Right lobe of liver (tissue), 6 donors: ENCODE measurements around the gene SERPINB13. TPM values are rescaled to one million over a fixed set of nuclear protein-coding genes. Genes with fewer than 3 reads are reported as not detected.

Experiments
- ATAC-seq, 4 donors: fragments of 200-7000 bp; cut with Tn5 transposase; one replicate each; pipeline ENCODE4 v1.9.1; 2020; ENCODE audit warnings: mild to moderate bottlenecking in 4 of 4, moderate library complexity in 4 of 4
- DNase-seq, 3 donors: peaks; one replicate each; pipeline ENCODE4 v3.0.0-alpha.2; 2020
- H3K27ac ChIP-seq, 3 donors: fragments of 200-600 bp; one replicate each; pipeline ENCODE4 v1.8.0; 2022
- H3K27me3 ChIP-seq, 2 donors: fragments of 200-600 bp; one replicate each; pipeline ENCODE4 v1.8.0; 2022
- H3K36me3 ChIP-seq, 4 donors: fragments of 200-600 bp; sonication (generic) in 1 of 4; one replicate each; pipeline versions ENCODE4 v1.5.1 to v1.8.0; 2017 to 2022; ENCODE audit warnings: control low read depth in 1 of 4
- H3K4me1 ChIP-seq, 4 donors: fragments of 200-600 bp; sonication (generic) in 1 of 4; one replicate each; pipeline versions ENCODE4 v1.5.1 to v1.8.0; 2017 to 2022; ENCODE audit warnings: control low read depth in 1 of 4
- H3K4me3 ChIP-seq, 3 donors: fragments of 200-600 bp; one replicate each; pipeline ENCODE4 v1.8.0; 2022
- H3K9me3 ChIP-seq, 4 donors: fragments of 200-600 bp; sonication (generic) in 1 of 4; one replicate each; pipeline versions ENCODE4 v1.5.1 to v1.8.0; 2017 to 2022; ENCODE audit warnings: control low read depth in 1 of 4
- CTCF ChIP-seq, 4 donors: fragments of 200-600 bp in 3 of 4; fragments of 450-650 bp in 1 of 4; IDR thresholded peaks; one replicate each; pipeline versions ENCODE4 v1.5.1 to v1.8.0; 2016 to 2022; ENCODE audit warnings: antibody characterized with exemption in 4 of 4, mild to moderate bottlenecking in 2 of 4
- POLR2A ChIP-seq: fragments of 450-650 bp; IDR thresholded peaks from one replicate; pipeline ENCODE4 v1.6.1; 2017; ENCODE audit warnings: antibody characterized with exemption, mild to moderate bottlenecking
- WGBS: methylation state at CpG from one replicate; pipeline ENCODE4 v1.1.6; 2018; ENCODE audit warnings: low coverage, low lambda C conversion rate; ENCODE audit not compliant: insufficient coverage; ENCODE audit errors: missing lambda C conversion rate; 5-methylcytosine and 5-hydroxymethylcytosine counted together
- intact Hi-C, 2 donors: fragments of 100-400 bp; cut with DNase I; formaldehyde crosslinking; loops; one replicate each; pipeline versions ENCODE4 v1.11.2 to v1.14.1; 2022
- total RNA-seq, 6 experiments: library from RNA; depleted of rRNA in 2 of 6; stranded (reverse); fragments of >200 nt in 2 of 6; fragmentation: NEBNext Ultra II Directional in 3 of 6; extraction: Animal tissue kit (Norgen Biotek cat#: 25700) in 3 of 6; gene quantifications; one replicate each; pipeline versions ENCODE4 v1.1.0 to v1.2.4, GENCODE V29; 2016 to 2023
- donor health status: DM: no; HTN: yes; CAD: no.
- donor health status: DM: no; HTN: no; CAD: no.
- donor health status: DM: no; HTN: no; CAD: no.
- donor health status: DM: no; HTN: yes; CAD: no.
- donor health status: DM: no; HTN: yes; CAD: no.

Gene SERPINB13
- total RNA-seq, 6 experiments from 2014 or later: not detected

GRCh38 chr18:63545000-63545399 lies 42.1 kb upstream of the SERPINB13 start:
- Histone ChIP-seq H3K4me3 (no peak overlapping the region), H3K27me3 (no peaks in the 10 kb centered on the region), H3K36me3 (no peaks in the 10 kb centered on the region), H3K27ac (no peak overlapping the region), H3K4me1 (no peaks in the 10 kb centered on the region), H3K9me3 (no peaks in the 10 kb centered on the region)
- intact Hi-C loops: no loop called here
- no peak for ATAC-seq
- WGBS: 63% methylated on average over 3 of the region's 3 CpGs
- no peak for DNase-seq
- TF ChIP-seq POLR2A (no peak), CTCF (IDR thresholded peaks at IDR 0.05) (no peak)

GRCh38 chr18:63550068-63550467 lies 37.1 kb upstream of the SERPINB13 start:
- DNase-seq (no peak), ATAC-seq (no peak)
- TF ChIP-seq CTCF (IDR thresholded peaks at IDR 0.05) (no peak), POLR2A (no peak)
- intact Hi-C loops: no loop called here
- no peak overlapping the region for H3K27ac ChIP-seq
- H3K9me3 ChIP-seq: no peaks in the 10 kb centered on the region
- no peaks in the 10 kb centered on the region for H3K4me1 ChIP-seq
- H3K36me3 ChIP-seq: no peaks in the 10 kb centered on the region
- H3K27me3 ChIP-seq: no peaks in the 10 kb centered on the region
- 25% methylated on average over 1 of the region's 1 CpG for WGBS
- H3K4me3 ChIP-seq: no peak overlapping the region

- Histone ChIP-seq H3K9me3 (no peaks in the 10 kb centered on the region), H3K27me3 (no peaks in the 10 kb centered on the region), H3K36me3 (no peaks in the 10 kb centered on the region), H3K27ac (no peak overlapping the region), H3K4me1 (no peaks in the 10 kb centered on the region), H3K4me3 (no peak overlapping the region)
- DNase-seq (no peak), ATAC-seq (no peak)
- intact Hi-C loops: no loop called here
- 64% methylated on average over 3 of the region's 3 CpGs for WGBS
- no peak for TF ChIP-seq CTCF (IDR thresholded peaks at IDR 0.05)
- no peak for TF ChIP-seq POLR2A
Observed at GRCh38 chr18:63551769-63552168, 35.4 kb upstream of the SERPINB13 start.

GRCh38 chr18:63552581-63552980 lies 34.6 kb upstream of the SERPINB13 start:
- intact Hi-C loops: no loop called here
- TF ChIP-seq POLR2A (no peak), CTCF (IDR thresholded peaks at IDR 0.05) (no peak)
- no peak overlapping the region for H3K4me3 ChIP-seq
- no peak for ATAC-seq
- WGBS: 77% methylated on average over 2 of the region's 2 CpGs
- H3K4me1 ChIP-seq: no peaks in the 10 kb centered on the region
- H3K9me3 ChIP-seq: no peaks in the 10 kb centered on the region
- no peaks in the 10 kb centered on the region for H3K27me3 ChIP-seq
- H3K27ac ChIP-seq: no peak overlapping the region
- DNase-seq: no peak
- H3K36me3 ChIP-seq: no peaks in the 10 kb centered on the region

GRCh38 chr18:63553081-63553480 lies 34.1 kb upstream of the SERPINB13 start:
- no peaks in the 10 kb centered on the region for H3K36me3 ChIP-seq
- ATAC-seq (peak in 3 of 4 donors; percentile 17 to 59 (median 17)), DNase-seq (no peak)
- 22% methylated on average over 1 of the region's 1 CpG for WGBS
- intact Hi-C loops: no loop called here
- no peaks in the 10 kb centered on the region for H3K9me3 ChIP-seq
- H3K27ac ChIP-seq: no peak overlapping the region
- H3K27me3 ChIP-seq: no peaks in the 10 kb centered on the region
- no peak overlapping the region for H3K4me3 ChIP-seq
- TF ChIP-seq POLR2A (no peak), CTCF (IDR thresholded peaks at IDR 0.05) (no peak)
- H3K4me1 ChIP-seq: no peaks in the 10 kb centered on the region
